HFFc6 (cell line): ENCODE measurements around the gene WDR81. TPM values are rescaled to one million over a fixed set of nuclear protein-coding genes. Genes with fewer than 3 reads are reported as not detected.
A peak's percentile ranks its signal among the peaks of the same experiment; 100 is the strongest.
"Not testable (repeated sequence)": the region's sequence is repeated elsewhere in the genome, so short reads cannot be mapped to it uniquely, and the experiment has no call there.

ENCODE experiments used
- DNase-seq: peaks from one replicate; pipeline ENCODE4 v3.0.0-alpha.2; 2018
- H3K27ac Mint-ChIP-seq: 2 replicates; pipeline ENCODE4 v1.8.0; 2020; ENCODE audit warnings: mild to moderate bottlenecking, mixed read lengths
- H3K27me3 Mint-ChIP-seq: 2 replicates; pipeline ENCODE4 v1.8.0; 2021; ENCODE audit warnings: mild to moderate bottlenecking, moderate library complexity, mixed read lengths; ENCODE audit not compliant: insufficient read depth
- H3K36me3 Mint-ChIP-seq: 2 replicates; pipeline ENCODE4 v1.8.0; 2021; ENCODE audit warnings: low read depth, mixed read lengths
- H3K4me1 Mint-ChIP-seq: 2 replicates; pipeline ENCODE4 v1.8.0; 2020; ENCODE audit warnings: low read depth, mixed read lengths
- H3K4me3 Mint-ChIP-seq: 2 replicates; pipeline ENCODE4 v1.8.0; 2020; ENCODE audit warnings: mild to moderate bottlenecking, moderate library complexity, mixed read lengths
- H3K9me3 Mint-ChIP-seq: 2 replicates; pipeline ENCODE4 v1.8.0; 2020; ENCODE audit warnings: mild to moderate bottlenecking, mixed read lengths
- CTCF ChIP-seq: fragments of 200-600 bp; sonication (generic); IDR thresholded peaks from 2 replicates; pipeline ENCODE4 v1.5.0; 2021; ENCODE audit warnings: antibody characterized with exemption, mild to moderate bottlenecking
- total RNA-seq, 6 experiments: library from RNA; stranded (reverse); fragmentation: NEBNext Ultra II Directional; extraction: Animal tissue kit (Norgen Biotek cat#: 25700); gene quantifications; 2 replicates in 1 of 6; 3 replicates in 5 of 6; pipeline ENCODE4 v1.2.3, GENCODE V29; 2021

The WDR81 gene
- total RNA-seq, 6 experiments from 2014 or later: 12.5 to 18.1 (median 13.2) TPM

GRCh38 chr17:1758807-1759206 is 34.3 kb downstream of the WDR81 start:
- H3K9me3 Mint-ChIP-seq: no peaks in the 10 kb centered on the region
- no peaks in the 10 kb centered on the region for H3K36me3 Mint-ChIP-seq
- H3K4me1 Mint-ChIP-seq: peaks cover 24% of the 10 kb centered on the region
- no peak overlapping the region for H3K4me3 Mint-ChIP-seq
- no peak for TF ChIP-seq CTCF
- no peak overlapping the region for H3K27ac Mint-ChIP-seq
- peaks cover 3% of the 10 kb centered on the region for H3K27me3 Mint-ChIP-seq
- no peak for DNase-seq

- no peak overlapping the region for H3K27ac Mint-ChIP-seq
- H3K27me3 Mint-ChIP-seq: peaks cover 3% of the 10 kb centered on the region
Observed at GRCh38 chr17:1759529-1759928, 35.0 kb downstream of the WDR81 start.

GRCh38 chr17:1762233-1762900 is 37.9 kb downstream of the WDR81 start:
- no peak for TF ChIP-seq CTCF
- Mint-ChIP-seq H3K4me3 (peak overlapping the region; percentile 82), H3K4me1 (peaks cover 34% of the 10 kb centered on the region), H3K27me3 (peaks cover 1% of the 10 kb centered on the region; the same call in 1 of the 2 replicates), H3K36me3 (peaks cover 5% of the 10 kb centered on the region), H3K27ac (peak overlapping the region; percentile 91), H3K9me3 (no peaks in the 10 kb centered on the region)
- DNase-seq: no peak

More at GRCh38 chr17:1759529-1759928, 35.0 kb downstream of the WDR81 start:
- H3K36me3 Mint-ChIP-seq: peaks cover 3% of the 10 kb centered on the region
- H3K4me3 Mint-ChIP-seq: no peak overlapping the region
- peaks cover 31% of the 10 kb centered on the region for H3K4me1 Mint-ChIP-seq
- H3K9me3 Mint-ChIP-seq: no peaks in the 10 kb centered on the region
- DNase-seq: no peak
- no peak for TF ChIP-seq CTCF

GRCh38 chr17:1762901-1763898 is 38.7 kb downstream of the WDR81 start:
- peaks cover 5% of the 10 kb centered on the region for H3K36me3 Mint-ChIP-seq
- peak overlapping the region; percentile 82 for H3K4me3 Mint-ChIP-seq
- no peaks in the 10 kb centered on the region for H3K9me3 Mint-ChIP-seq
- H3K27ac Mint-ChIP-seq: peak overlapping the region; percentile 91
- H3K27me3 Mint-ChIP-seq: peaks cover 1% of the 10 kb centered on the region; the same call in 1 of the 2 replicates
- no peak for TF ChIP-seq CTCF
- DNase-seq: peak; percentile 28
- peaks cover 34% of the 10 kb centered on the region for H3K4me1 Mint-ChIP-seq

GRCh38 chr17:1764284-1764683 is 39.8 kb downstream of the WDR81 start:
- Mint-ChIP-seq H3K9me3 (no peaks in the 10 kb centered on the region), H3K36me3 (peaks cover 5% of the 10 kb centered on the region), H3K4me1 (peaks cover 34% of the 10 kb centered on the region), H3K27ac (peak overlapping the region; percentile 91), H3K4me3 (peak overlapping the region; percentile 38; the same call in 1 of the 2 replicates), H3K27me3 (peaks cover under 1% of the 10 kb centered on the region; the same call in 1 of the 2 replicates)
- peak; percentile 68 for DNase-seq
- TF ChIP-seq CTCF: no peak

- Mint-ChIP-seq H3K27ac (peak overlapping the region; percentile 91), H3K4me3 (peak overlapping the region; percentile 38; the same call in 1 of the 2 replicates), H3K4me1 (peaks cover 34% of the 10 kb centered on the region)
- H3K36me3 Mint-ChIP-seq, H3K27me3 Mint-ChIP-seq, H3K9me3 Mint-ChIP-seq, DNase-seq: not testable (repeated sequence)
Observed at GRCh38 chr17:1764705-1765104, 40.2 kb downstream of the WDR81 start.
